ENCODE results near the gene TSPAN18. TPM values are rescaled to one million over a fixed set of nuclear protein-coding genes. Genes with fewer than 3 reads are reported as not detected.

TSPAN18 gene
- total and polyA plus RNA-seq, 2 experiments from 2014 or later, result 6.0 to 10.6 TPM

DNA sequence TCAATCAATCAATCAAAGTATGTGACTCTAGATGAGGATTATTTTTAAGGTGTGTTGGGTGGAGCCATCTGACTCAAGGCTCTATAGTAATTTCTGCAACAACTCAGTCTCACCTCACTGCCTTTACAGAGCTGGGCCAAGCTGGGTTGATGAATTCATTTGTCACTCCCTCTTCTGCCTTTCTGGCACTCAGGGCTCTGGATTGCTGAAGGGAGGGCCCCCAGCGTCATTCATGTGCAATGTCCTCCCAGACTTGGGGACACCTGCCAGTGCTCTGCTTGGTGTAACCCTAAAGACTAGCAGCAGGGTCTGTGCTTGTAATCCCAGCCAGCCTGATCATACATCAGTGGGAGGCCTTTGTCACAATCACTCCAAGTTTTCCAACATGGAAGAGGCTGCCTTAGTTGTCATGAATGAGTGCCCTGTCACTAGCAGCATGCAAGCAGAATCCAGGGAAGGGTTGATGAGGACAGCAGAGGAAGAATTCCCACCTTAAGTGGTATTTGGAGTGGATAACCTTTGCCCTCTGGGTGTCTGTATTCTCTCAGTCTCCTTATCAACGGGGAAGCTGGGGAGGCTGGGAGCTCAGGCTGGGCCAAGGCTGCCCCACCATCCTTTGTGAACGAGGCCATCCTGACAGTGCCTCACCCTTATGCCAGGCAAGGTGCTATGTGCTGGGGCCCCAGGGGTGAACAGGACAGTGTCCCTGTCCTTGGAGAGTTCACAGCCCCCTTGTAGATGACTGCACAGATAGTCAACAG, 225.9 kb downstream of the TSPAN18 start (continued):
- no peak for TF ChIP-seq CTCF (conservative IDR thresholded peaks at IDR 0.05; ENCODE audit: low read depth in 2 of 2)
- no peak for TF ChIP-seq REST (IDR thresholded peaks at IDR 0.05; ENCODE audit: unreplicated experiment)

DNA sequence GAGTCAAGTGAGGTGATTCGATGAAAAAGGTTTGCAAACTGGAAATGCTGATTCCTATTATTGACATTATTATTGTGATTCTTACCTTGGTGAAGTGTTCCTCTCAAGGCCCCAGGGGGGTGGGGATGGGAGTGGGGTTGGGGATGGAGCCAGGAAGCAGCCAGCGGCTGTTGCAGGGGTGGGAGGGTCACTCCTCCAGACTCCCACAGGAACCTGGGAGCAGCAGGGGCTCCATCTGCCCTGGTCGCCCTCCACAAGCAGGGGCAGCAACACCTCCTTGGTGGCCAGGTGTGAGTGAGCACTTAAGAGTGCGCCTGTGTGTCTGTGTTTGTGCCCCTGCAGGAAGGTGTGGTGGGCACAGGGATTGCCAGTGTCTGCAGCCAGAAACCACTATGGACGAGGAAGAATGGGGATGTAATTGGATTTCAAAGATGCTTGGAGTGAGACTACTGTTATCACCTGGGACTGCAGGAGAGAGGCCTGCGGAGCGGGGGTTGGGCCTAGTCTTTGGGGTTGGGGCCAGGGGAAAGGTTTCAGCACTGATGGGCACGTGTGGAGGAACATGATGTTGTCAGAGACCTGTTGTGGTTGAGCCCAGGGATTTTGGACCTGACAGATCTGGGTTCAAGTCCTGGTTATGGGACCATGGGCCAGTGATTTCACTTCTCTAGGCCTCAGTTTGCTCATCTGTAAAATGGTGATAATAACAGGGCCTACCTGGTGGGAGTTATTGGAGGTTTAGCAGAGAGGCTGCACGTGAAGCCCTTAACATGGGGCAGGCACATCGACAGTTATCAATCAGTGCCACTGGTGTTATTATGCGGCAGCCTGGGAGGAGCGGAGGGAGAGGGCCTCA, 227.5 kb downstream of the TSPAN18 start:
- H3K27me3 Mint-ChIP-seq (ENCODE audit: insufficient read depth, low read depth, poor library complexity), result peaks cover 17% of the 10 kb centered on the region
- H3K27me3 ChIP-seq (ENCODE audit: insufficient read depth), result 0 out of 2 replicates have a peak, but pooled peaks cover 7% of the 10 kb centered on the region
- H4K20me1 ChIP-seq (replicated peaks; ENCODE audit: insufficient read depth), result no peaks in the 10 kb centered on the region
- DNase-seq (ENCODE audit: low spot score), result no peak
- H3K36me3 ChIP-seq (ENCODE audit: insufficient read depth), result no peaks in the 10 kb centered on the region
- ATAC-seq, result no peak
- no peaks in the 10 kb centered on the region for H3K9me3 Mint-ChIP-seq
- peaks cover 53% of the 10 kb centered on the region for H3K4me1 ChIP-seq (ENCODE audit: insufficient read depth)
- 0 out of 2 replicates have a peak overlapping the region, but pooled peaks have one; percentile 18 for H2AFZ ChIP-seq
- no peaks in the 10 kb centered on the region for H3K36me3 Mint-ChIP-seq (ENCODE audit: low read depth)
- H3K79me2 ChIP-seq (replicated peaks; ENCODE audit: insufficient read depth), result no peaks in the 10 kb centered on the region
- no peak overlapping the region for H3K27ac Mint-ChIP-seq
- H3F3A ChIP-seq (replicated peaks; ENCODE audit: low read depth), result no peaks in the 10 kb centered on the region; the same call in 1 of the 2 replicates
- H3K4me1 Mint-ChIP-seq, result peaks cover 58% of the 10 kb centered on the region
- no peak overlapping the region; the same call in 1 of the 2 replicates for H3K27ac ChIP-seq (ENCODE audit: low read depth)
- peak overlapping the region; percentile 3; the same call in 2 of the 3 replicates for H3K4me3 Mint-ChIP-seq
- peak overlapping the region; percentile 38 for H3K4me3 ChIP-seq
- no peaks in the 10 kb centered on the region for H3K9me2 ChIP-seq (ENCODE audit: insufficient read depth)
- peak overlapping the region; percentile 67 for H3K4me2 ChIP-seq
- TF ChIP-seq ZNF462 (CRISPR knock-in tag; IDR thresholded peaks at IDR 0.05), result no peak
- no peak for TF ChIP-seq POLR2AphosphoS5 (IDR thresholded peaks at IDR 0.05; ENCODE audit: low read depth)
- TF ChIP-seq EZH2 (IDR thresholded peaks at IDR 0.05; ENCODE audit: low read depth, unreplicated experiment), result no peak
- TF ChIP-seq ZNF331 (CRISPR knock-in tag; IDR thresholded peaks at IDR 0.05; ENCODE audit: low read depth), result no peak
- no peak for TF ChIP-seq NANOG (IDR thresholded peaks at IDR 0.05; ENCODE audit: borderline replicate concordance)
- no peak for TF ChIP-seq EZH2phosphoT487 (IDR thresholded peaks at IDR 0.05; ENCODE audit: unreplicated experiment)
- TF ChIP-seq CREB1 (CRISPR knock-in tag; IDR thresholded peaks at IDR 0.05; ENCODE audit: low read depth), result no peak
- no peak for TF ChIP-seq ZNF114 (CRISPR knock-in tag; IDR thresholded peaks at IDR 0.05)
- no peak for TF ChIP-seq JUNB (IDR thresholded peaks at IDR 0.05; ENCODE audit: unreplicated experiment)

Data from GM23338 (cell line).